Brain pericyte (primary cell): Measurements from ENCODE around the gene ATP5F1B.
"Not testable (repeated sequence)": the region's sequence is repeated elsewhere in the genome, so short reads cannot be mapped to it uniquely, and the experiment has no call there.

Experiments
- DNase-seq: peaks from one replicate; pipeline ENCODE4 v3.0.0-alpha.2; 2012; ENCODE audit warnings: low read depth, low spot score

The ATP5F1B gene

GRCh38 chr12:56645717-56646446 lies at the start of gene ATP5F1B:
TSS of gene ATP5F1B (minus strand) at chr12:56645984. CDS start at chr12:56645963, 21 bp downstream.
- DNase-seq: peak; percentile 99

- no peak for DNase-seq
These were observed 48.4 kb upstream of the ATP5F1B start for GRCh38 chr12:56694161-56694560.

- no peak for DNase-seq
These were observed 43.0 kb upstream of the ATP5F1B start for GRCh38 chr12:56688846-56689109.

- DNase-seq: peak; percentile 94
These were observed 42.5 kb upstream of the ATP5F1B start, which contains the start of gene PTGES3 for GRCh38 chr12:56688129-56688845. TSS of gene PTGES3 (minus strand) at chr12:56688284. CDS start at chr12:56687999, 285 bp downstream.

GRCh38 chr12:56687223-56688128 lies 41.7 kb upstream of the ATP5F1B start:
- no peak for DNase-seq

GRCh38 chr12:56684745-56685359 lies 39.1 kb upstream of the ATP5F1B start:
- no peak for DNase-seq

- DNase-seq: no peak
These were observed 36.5 kb upstream of the ATP5F1B start for GRCh38 chr12:56682323-56682722.

GRCh38 chr12:56679883-56680575 lies 34.2 kb upstream of the ATP5F1B start:
- no peak for DNase-seq

- DNase-seq: no peak
These were observed 33.1 kb upstream of the ATP5F1B start for GRCh38 chr12:56678852-56679251.

- DNase-seq: no peak
These were observed 31.9 kb upstream of the ATP5F1B start for GRCh38 chr12:56677680-56678079.

GRCh38 chr12:56676851-56677580 lies 31.2 kb upstream of the ATP5F1B start:
- no peak for DNase-seq

- DNase-seq: no peak
These were observed 25.8 kb upstream of the ATP5F1B start for GRCh38 chr12:56671608-56672007.

- no peak for DNase-seq
These were observed 25.1 kb upstream of the ATP5F1B start for GRCh38 chr12:56670836-56671235.

- no peak for DNase-seq
These were observed 22.3 kb upstream of the ATP5F1B start for GRCh38 chr12:56668197-56668457.

GRCh38 chr12:56661979-56662638 lies 16.3 kb upstream of the ATP5F1B start:
- DNase-seq: no peak

- DNase-seq: no peak
These were observed 15.8 kb upstream of the ATP5F1B start for GRCh38 chr12:56661560-56661959.

- no peak for DNase-seq
These were observed 13.1 kb upstream of the ATP5F1B start for GRCh38 chr12:56658921-56659320.

- no peak for DNase-seq
These were observed 11.9 kb upstream of the ATP5F1B start for GRCh38 chr12:56657416-56658379.

- not testable (repeated sequence) for DNase-seq
These were observed 8.0 kb upstream of the ATP5F1B start for GRCh38 chr12:56653781-56654180.
